Duodenal mucosa (tissue), 2 donors: ENCODE measurements around the gene CSTF1.

Experiments
- H3K27ac ChIP-seq: one replicate; pipeline ENCODE4 v1.7.0; 2013; ENCODE audit warnings: low read depth, low read length
- H3K27me3 ChIP-seq, 2 donors: one replicate each; pipeline ENCODE4 v1.7.0; 2013; ENCODE audit warnings: low read length in 2 of 2, control low read depth in 1 of 2; ENCODE audit not compliant: insufficient read depth in 2 of 2, control insufficient read depth in 1 of 2
- H3K36me3 ChIP-seq, 2 donors: one replicate each; pipeline ENCODE4 v1.7.0; 2013; ENCODE audit warnings: low read length in 2 of 2, control low read depth in 1 of 2; ENCODE audit not compliant: insufficient read depth in 2 of 2, control insufficient read depth in 1 of 2
- H3K4me1 ChIP-seq, 2 donors: one replicate each; pipeline ENCODE4 v1.7.0; 2013; ENCODE audit warnings: low read length in 2 of 2, control low read depth in 1 of 2; ENCODE audit not compliant: insufficient read depth in 2 of 2, control insufficient read depth in 1 of 2
- H3K4me3 ChIP-seq, 2 donors: one replicate each; pipeline ENCODE4 v1.7.0; 2013; ENCODE audit warnings: low read length in 2 of 2, low read depth in 1 of 2
- H3K9ac ChIP-seq, 2 donors: one replicate each; pipeline ENCODE4 v1.7.0; 2013; ENCODE audit warnings: low read length in 2 of 2, low read depth in 1 of 2
- H3K9me3 ChIP-seq, 2 donors: one replicate each; pipeline ENCODE4 v1.7.0; 2013; ENCODE audit warnings: low read length in 2 of 2, control low read depth in 1 of 2; ENCODE audit not compliant: control insufficient read depth in 1 of 2

CSTF1 gene

DNA sequence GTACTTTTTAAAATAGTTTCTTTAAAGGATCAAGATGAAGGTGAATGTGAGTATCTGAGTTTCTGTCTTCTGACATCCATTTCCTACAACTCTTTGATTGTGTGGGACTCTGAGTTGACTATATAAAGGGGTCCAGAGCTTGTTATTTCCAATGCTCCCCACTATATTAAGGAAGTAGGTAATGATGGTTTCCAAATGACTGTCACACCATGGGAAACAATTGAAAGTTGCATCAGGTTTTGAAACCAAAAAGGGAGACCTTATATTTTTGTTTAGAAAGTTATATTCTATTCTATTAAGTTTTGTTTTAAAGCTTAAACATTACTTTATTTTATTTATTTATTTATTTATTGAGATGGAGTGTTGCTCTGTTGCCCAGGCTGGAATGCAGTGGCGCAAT, 30.8 kb downstream of the CSTF1 start:
- Histone ChIP-seq H3K9me3 (no peaks in the 10 kb centered on the region), H3K9ac (no peak overlapping the region), H3K27me3 (no peaks in the 10 kb centered on the region), H3K4me3 (no peak overlapping the region), H3K4me1 (peaks cover 4 to 6% of the 10 kb centered on the region in 2 donors), H3K27ac (no peak overlapping the region), H3K36me3 (no peaks in the 10 kb centered on the region)

DNA sequence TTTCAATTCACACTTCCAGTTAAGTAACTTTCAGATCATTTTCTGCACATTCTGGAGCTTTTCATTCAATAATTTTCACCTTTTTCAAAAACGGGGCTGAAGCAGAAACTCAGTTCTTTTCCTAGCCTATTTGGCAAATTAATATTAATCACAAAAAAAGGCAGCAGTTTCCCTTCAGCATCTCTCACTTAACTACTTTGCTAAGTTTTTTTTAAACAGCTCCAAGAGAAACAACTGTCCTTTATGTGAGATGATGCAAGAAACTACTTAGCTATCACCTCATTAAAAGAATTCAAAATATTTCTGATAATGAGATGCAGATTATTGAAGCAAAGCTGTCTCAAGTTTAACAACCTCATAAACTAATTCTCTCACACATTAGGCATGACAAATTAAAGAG, 31.4 kb downstream of the CSTF1 start:
- H3K4me3 ChIP-seq: no peak overlapping the region
- H3K4me1 ChIP-seq: peaks cover 4 to 6% of the 10 kb centered on the region in 2 donors
- no peak overlapping the region for H3K27ac ChIP-seq
- no peaks in the 10 kb centered on the region for H3K9me3 ChIP-seq
- no peak overlapping the region for H3K9ac ChIP-seq
- H3K36me3 ChIP-seq: no peaks in the 10 kb centered on the region
- H3K27me3 ChIP-seq: no peaks in the 10 kb centered on the region

GRCh38 chr20:56424931-56425330, 32.5 kb downstream of the CSTF1 start:
- H3K27me3 ChIP-seq: no peaks in the 10 kb centered on the region
- no peak overlapping the region for H3K9ac ChIP-seq
- H3K27ac ChIP-seq: no peak overlapping the region
- H3K9me3 ChIP-seq: no peaks in the 10 kb centered on the region
- H3K4me1 ChIP-seq: peaks cover 6 to 11% of the 10 kb centered on the region in 2 donors
- no peak overlapping the region for H3K4me3 ChIP-seq
- no peaks in the 10 kb centered on the region for H3K36me3 ChIP-seq

DNA sequence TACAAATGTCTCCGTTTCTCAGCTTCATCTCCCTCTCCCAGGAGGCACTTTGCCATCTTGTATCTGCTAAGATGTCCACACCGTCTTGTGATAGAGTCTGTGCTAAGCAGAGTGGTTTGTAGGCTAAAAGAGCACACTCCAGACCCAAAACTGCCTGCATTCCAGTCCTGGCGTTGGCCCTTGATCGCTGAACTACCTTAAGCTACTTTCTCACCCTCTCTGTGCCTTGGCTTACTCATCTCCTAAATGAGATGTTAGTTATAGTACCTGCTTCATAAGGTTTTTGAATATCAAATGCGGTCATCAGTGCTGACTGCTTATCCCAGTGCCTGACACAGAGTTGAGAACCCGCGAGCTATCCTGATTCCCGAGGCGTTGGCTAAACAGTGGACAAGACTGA, 33.6 kb downstream of the CSTF1 start:
- no peaks in the 10 kb centered on the region for H3K9me3 ChIP-seq
- no peaks in the 10 kb centered on the region for H3K27me3 ChIP-seq
- H3K4me1 ChIP-seq: peaks cover 6 to 11% of the 10 kb centered on the region in 2 donors
- no peak overlapping the region for H3K4me3 ChIP-seq
- H3K9ac ChIP-seq: no peak overlapping the region
- no peaks in the 10 kb centered on the region for H3K36me3 ChIP-seq
- H3K27ac ChIP-seq: no peak overlapping the region

DNA sequence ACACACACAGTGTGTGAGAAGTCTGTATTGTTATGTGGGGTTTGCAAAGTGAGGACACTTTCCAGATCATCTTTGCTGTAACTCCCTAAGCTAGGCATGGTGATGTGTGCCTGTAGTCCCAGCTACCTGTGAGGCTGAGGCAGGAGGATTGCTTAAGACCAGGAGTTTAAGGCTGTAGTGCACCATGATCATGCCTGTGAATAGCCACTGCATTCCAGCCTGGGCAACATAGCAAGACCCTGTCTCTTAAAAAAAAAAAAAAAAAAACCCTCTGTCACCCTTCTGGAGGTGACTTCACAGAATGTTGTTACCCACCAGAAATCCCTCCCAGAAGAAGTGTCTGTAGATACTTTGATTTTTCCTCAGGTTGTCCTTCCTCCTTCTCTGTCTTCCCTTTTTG, 34.5 kb downstream of the CSTF1 start:
- H3K4me3 ChIP-seq: no peak overlapping the region
- H3K4me1 ChIP-seq: peaks cover 3 to 11% of the 10 kb centered on the region in 2 donors
- H3K27me3 ChIP-seq: no peaks in the 10 kb centered on the region
- H3K27ac ChIP-seq: no peak overlapping the region
- no peaks in the 10 kb centered on the region for H3K9me3 ChIP-seq
- no peak overlapping the region for H3K9ac ChIP-seq
- no peaks in the 10 kb centered on the region for H3K36me3 ChIP-seq

GRCh38 chr20:56427797-56428196, 35.4 kb downstream of the CSTF1 start:
- Histone ChIP-seq H3K27ac (no peak overlapping the region), H3K27me3 (no peaks in the 10 kb centered on the region), H3K9me3 (no peaks in the 10 kb centered on the region), H3K4me3 (no peak overlapping the region), H3K36me3 (no peaks in the 10 kb centered on the region), H3K4me1 (peaks cover 0 to 9% of the 10 kb centered on the region in 2 donors), H3K9ac (no peak overlapping the region)

DNA sequence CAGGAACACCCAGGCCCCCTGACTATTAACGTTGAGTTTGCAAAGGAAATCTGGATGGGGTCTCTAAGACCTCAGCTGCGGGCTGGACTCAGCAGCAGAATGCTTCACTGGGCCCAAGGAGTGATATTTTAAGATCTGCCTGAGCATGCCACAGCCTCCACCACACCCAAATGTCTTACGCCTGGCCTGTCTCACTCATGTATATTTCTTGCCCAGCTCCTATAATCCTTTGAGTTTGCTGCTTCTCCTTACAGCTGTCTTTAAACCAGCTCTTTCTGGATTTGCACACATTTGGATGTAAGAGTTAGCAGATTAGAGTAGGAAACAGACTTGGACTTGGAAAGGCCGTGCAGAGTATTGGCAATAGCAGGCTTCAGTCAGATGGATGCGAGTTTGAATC, 36.0 kb downstream of the CSTF1 start:
- H3K27ac ChIP-seq: no peak overlapping the region
- no peaks in the 10 kb centered on the region for H3K27me3 ChIP-seq
- peaks cover 0 to 7% of the 10 kb centered on the region in 2 donors for H3K4me1 ChIP-seq
- H3K36me3 ChIP-seq: no peaks in the 10 kb centered on the region
- no peak overlapping the region for H3K9ac ChIP-seq
- no peaks in the 10 kb centered on the region for H3K9me3 ChIP-seq
- no peak overlapping the region for H3K4me3 ChIP-seq

GRCh38 chr20:56428881-56429280, 36.4 kb downstream of the CSTF1 start:
- H3K4me1 ChIP-seq: peaks cover 0 to 7% of the 10 kb centered on the region in 2 donors

GRCh38 chr20:56429502-56429901, 37.1 kb downstream of the CSTF1 start:
- Histone ChIP-seq H3K4me1 (peaks cover 0 to 7% of the 10 kb centered on the region in 2 donors), H3K27me3 (no peaks in the 10 kb centered on the region), H3K36me3 (no peaks in the 10 kb centered on the region), H3K9me3 (no peaks in the 10 kb centered on the region), H3K27ac (no peak overlapping the region), H3K4me3 (peak overlapping the region in 1 of 2 donors; percentile 20), H3K9ac (no peak overlapping the region)

More at GRCh38 chr20:56428881-56429280, 36.4 kb downstream of the CSTF1 start:
- Histone ChIP-seq H3K27ac (no peak overlapping the region), H3K27me3 (no peaks in the 10 kb centered on the region), H3K4me3 (no peak overlapping the region), H3K9me3 (no peaks in the 10 kb centered on the region), H3K36me3 (no peaks in the 10 kb centered on the region), H3K9ac (no peak overlapping the region)

DNA sequence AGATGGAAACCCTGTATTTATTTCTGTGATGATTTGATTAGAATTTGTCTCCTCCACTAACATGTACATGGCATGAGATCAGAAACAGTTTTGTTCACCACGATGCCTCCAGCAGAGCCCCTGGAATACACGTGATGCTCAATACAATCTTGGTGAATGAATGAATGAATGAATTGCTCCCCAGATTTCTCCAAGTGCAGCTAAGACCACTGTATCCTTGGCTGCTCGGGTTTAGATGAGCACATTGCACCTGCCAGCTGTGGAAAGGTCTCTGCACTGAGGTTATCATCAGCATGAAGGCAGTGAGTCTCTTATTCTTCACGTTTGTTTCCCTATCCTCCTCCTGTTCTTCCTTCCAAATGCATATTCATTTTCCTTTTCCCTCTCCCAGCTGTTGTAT, 37.5 kb downstream of the CSTF1 start:
- Histone ChIP-seq H3K4me3 (no peak overlapping the region), H3K27ac (no peak overlapping the region), H3K36me3 (no peaks in the 10 kb centered on the region), H3K9ac (no peak overlapping the region), H3K4me1 (peaks cover 0 to 7% of the 10 kb centered on the region in 2 donors), H3K27me3 (no peaks in the 10 kb centered on the region), H3K9me3 (no peaks in the 10 kb centered on the region)

DNA sequence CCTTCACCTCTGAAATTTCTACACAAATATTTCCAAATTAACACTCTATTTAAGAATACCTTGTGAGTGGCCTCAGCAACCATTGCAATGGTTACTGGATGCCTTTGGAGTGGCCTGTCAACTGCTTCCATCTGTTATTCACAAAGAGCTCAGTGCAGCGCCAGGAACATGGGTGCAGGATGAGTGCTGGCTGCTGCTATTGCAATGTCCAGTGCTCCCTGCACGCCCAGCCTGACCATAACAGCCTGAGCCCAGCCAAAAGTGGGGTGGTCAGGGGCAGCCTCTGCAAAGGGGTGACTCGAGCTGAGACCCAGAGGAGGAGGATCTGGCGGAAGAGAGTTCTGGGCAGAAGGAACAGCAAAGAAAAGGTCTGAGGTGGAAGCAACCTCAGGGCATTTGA, 38.0 kb downstream of the CSTF1 start:
- H3K27me3 ChIP-seq: no peaks in the 10 kb centered on the region
- no peaks in the 10 kb centered on the region for H3K36me3 ChIP-seq
- H3K9me3 ChIP-seq: no peaks in the 10 kb centered on the region
- no peak overlapping the region for H3K9ac ChIP-seq
- H3K27ac ChIP-seq: no peak overlapping the region
- H3K4me3 ChIP-seq: no peak overlapping the region
- peaks cover 0 to 7% of the 10 kb centered on the region in 2 donors for H3K4me1 ChIP-seq
